DOHH2 (cell line): ENCODE results near the gene AGAP2.

ENCODE experiments used
- H3F3A ChIP-seq: fragments of 200-600 bp; sonication (generic), shearing (Covaris generic); 2 replicates; pipeline ENCODE4 v1.6.0; 2016; ENCODE audit warnings: antibody characterized with exemption, mild to moderate bottlenecking; ENCODE audit not compliant: control insufficient read depth, insufficient read depth
- H3K27ac ChIP-seq: fragments of 200-600 bp; sonication (generic); 2 replicates; pipeline ENCODE4 v1.5.1; 2014; ENCODE audit warnings: low read depth, mild to moderate bottlenecking, low read length, moderate library complexity
- H3K27me3 ChIP-seq: fragments of 200-600 bp; sonication (generic); 2 replicates; pipeline ENCODE4 v1.6.1; 2014; ENCODE audit warnings: mild to moderate bottlenecking, low read length, mixed read lengths; ENCODE audit not compliant: control insufficient read depth
- H3K36me3 ChIP-seq: fragments of 200-600 bp; sonication (generic); 2 replicates; pipeline ENCODE4 v1.6.1; 2014; ENCODE audit warnings: mild to moderate bottlenecking, low read length, moderate library complexity, mixed read lengths; ENCODE audit not compliant: control insufficient read depth
- H3K4me1 ChIP-seq: fragments of 200-600 bp; sonication (generic); 2 replicates; pipeline ENCODE4 v1.6.1; 2014; ENCODE audit warnings: mild to moderate bottlenecking, low read length, mixed read lengths; ENCODE audit not compliant: control insufficient read depth
- H3K4me2 ChIP-seq: fragments of 200-600 bp; sonication (generic); 2 replicates; pipeline ENCODE4 v1.6.0; 2014; ENCODE audit warnings: mild to moderate bottlenecking, low read length, moderate library complexity
- H3K4me3 ChIP-seq: fragments of 200-600 bp; sonication (generic); 2 replicates; pipeline ENCODE4 v1.5.1; 2014; ENCODE audit warnings: mild to moderate bottlenecking, low read length, mixed read lengths
- H3K79me2 ChIP-seq: fragments of 200-600 bp; sonication (generic); 2 replicates; pipeline ENCODE4 v1.6.1; 2014; ENCODE audit warnings: mild to moderate bottlenecking, low read length, mixed read lengths; ENCODE audit not compliant: control insufficient read depth
- H3K9me2 ChIP-seq: fragments of 200-600 bp; sonication (generic); replicated peaks from 2 replicates; pipeline ENCODE4 v1.6.1; 2014; ENCODE audit warnings: mild to moderate bottlenecking, low read length, mixed read lengths; ENCODE audit not compliant: control insufficient read depth
- H3K9me3 ChIP-seq: fragments of 200-600 bp; sonication (generic); 2 replicates; pipeline ENCODE4 v1.6.1; 2014; ENCODE audit warnings: antibody characterized with exemption, low read length, mixed read lengths; ENCODE audit not compliant: control insufficient read depth, insufficient read depth
- H4K20me1 ChIP-seq: fragments of 200-600 bp; sonication (generic); 2 replicates; pipeline ENCODE4 v1.6.0; 2014; ENCODE audit warnings: low read depth, mild to moderate bottlenecking, antibody characterized with exemption, low read length, moderate library complexity; ENCODE audit not compliant: control insufficient read depth, insufficient read depth
- EZH2phosphoT487 ChIP-seq: fragments of 200-600 bp; sonication (generic); IDR thresholded peaks from 2 replicates; pipeline ENCODE4 v1.6.1; 2017; ENCODE audit warnings: borderline replicate concordance, mild to moderate bottlenecking, antibody characterized with exemption, low read length, moderate library complexity, mixed read lengths
- TF ChIP-seq, protein P1 (sequence below): fragments of 200-600 bp; sonication (generic); IDR thresholded peaks from one replicate; pipeline ENCODE4 v1.5.1; 2014; ENCODE audit warnings: antibody characterized with exemption, mild to moderate bottlenecking, low read depth, low read length; ENCODE audit not compliant: poor library complexity, severe bottlenecking

Gene AGAP2

DNA sequence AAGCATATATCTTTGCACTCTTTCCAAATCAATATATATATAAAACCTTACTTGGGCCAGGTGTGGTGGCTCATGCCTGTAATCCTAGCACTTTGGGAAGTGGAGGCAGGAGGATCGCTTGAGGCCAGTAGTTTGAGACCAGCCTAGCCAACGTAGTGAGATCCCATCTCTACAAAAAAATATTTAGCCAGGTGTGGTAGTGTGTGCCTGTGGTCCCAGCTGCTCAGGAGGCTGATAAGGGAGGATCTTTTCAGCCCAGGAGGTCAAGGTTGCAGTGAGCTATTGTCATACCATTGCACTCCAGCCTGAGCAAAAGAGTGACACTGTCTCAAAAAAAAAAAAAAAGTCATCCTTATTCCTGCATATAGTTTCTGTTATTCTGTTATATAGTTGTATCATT is 30.2 kb downstream of the AGAP2 start:
- no peaks in the 10 kb centered on the region for H3K79me2 ChIP-seq
- no peaks in the 10 kb centered on the region for H3K9me2 ChIP-seq
- H3K27ac ChIP-seq: no peak overlapping the region
- no peak overlapping the region for H3K4me3 ChIP-seq
- no peak for TF ChIP-seq EZH2phosphoT487
- TF ChIP-seq, protein P1, sequence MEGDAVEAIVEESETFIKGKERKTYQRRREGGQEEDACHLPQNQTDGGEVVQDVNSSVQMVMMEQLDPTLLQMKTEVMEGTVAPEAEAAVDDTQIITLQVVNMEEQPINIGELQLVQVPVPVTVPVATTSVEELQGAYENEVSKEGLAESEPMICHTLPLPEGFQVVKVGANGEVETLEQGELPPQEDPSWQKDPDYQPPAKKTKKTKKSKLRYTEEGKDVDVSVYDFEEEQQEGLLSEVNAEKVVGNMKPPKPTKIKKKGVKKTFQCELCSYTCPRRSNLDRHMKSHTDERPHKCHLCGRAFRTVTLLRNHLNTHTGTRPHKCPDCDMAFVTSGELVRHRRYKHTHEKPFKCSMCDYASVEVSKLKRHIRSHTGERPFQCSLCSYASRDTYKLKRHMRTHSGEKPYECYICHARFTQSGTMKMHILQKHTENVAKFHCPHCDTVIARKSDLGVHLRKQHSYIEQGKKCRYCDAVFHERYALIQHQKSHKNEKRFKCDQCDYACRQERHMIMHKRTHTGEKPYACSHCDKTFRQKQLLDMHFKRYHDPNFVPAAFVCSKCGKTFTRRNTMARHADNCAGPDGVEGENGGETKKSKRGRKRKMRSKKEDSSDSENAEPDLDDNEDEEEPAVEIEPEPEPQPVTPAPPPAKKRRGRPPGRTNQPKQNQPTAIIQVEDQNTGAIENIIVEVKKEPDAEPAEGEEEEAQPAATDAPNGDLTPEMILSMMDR: no peak
- H3F3A ChIP-seq: 0 out of 2 replicates have a peak, but pooled peaks cover 2% of the 10 kb centered on the region
- H4K20me1 ChIP-seq: no peaks in the 10 kb centered on the region
- H3K4me2 ChIP-seq: no peak overlapping the region
- H3K4me1 ChIP-seq: no peaks in the 10 kb centered on the region
- peaks cover 29% of the 10 kb centered on the region for H3K36me3 ChIP-seq
- H3K9me3 ChIP-seq: peaks cover 8% of the 10 kb centered on the region; the same call in 1 of the 2 replicates
- no peaks in the 10 kb centered on the region for H3K27me3 ChIP-seq

DNA sequence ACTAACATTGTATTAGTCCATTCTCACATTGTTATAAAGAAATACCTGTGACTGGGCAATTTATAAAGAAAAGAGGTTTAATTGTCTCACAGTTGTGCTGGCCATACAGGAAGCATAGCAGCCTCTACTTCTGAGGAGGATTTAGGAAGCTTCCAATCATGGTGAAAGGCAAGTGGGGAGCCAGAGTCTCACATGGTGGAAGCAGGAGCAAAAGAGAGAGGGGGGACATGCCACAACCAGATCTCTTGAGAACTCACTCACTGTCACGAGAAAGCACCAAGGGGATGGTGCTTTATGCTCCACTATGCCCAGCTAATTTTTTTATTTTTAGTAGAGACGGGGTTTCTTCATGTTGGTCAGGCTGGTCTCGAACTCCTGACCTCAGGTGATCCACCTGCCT is 31.3 kb downstream of the AGAP2 start:
- Histone ChIP-seq H3K36me3 (peaks cover 39% of the 10 kb centered on the region), H3K4me3 (no peak overlapping the region), H3K4me1 (no peaks in the 10 kb centered on the region), H3K9me2 (no peaks in the 10 kb centered on the region), H3K27me3 (no peaks in the 10 kb centered on the region), H4K20me1 (no peaks in the 10 kb centered on the region), H3K27ac (no peak overlapping the region), H3K4me2 (no peak overlapping the region), H3F3A (0 out of 2 replicates have a peak, but pooled peaks cover 2% of the 10 kb centered on the region), H3K79me2 (no peaks in the 10 kb centered on the region), H3K9me3 (peaks cover 8% of the 10 kb centered on the region; the same call in 1 of the 2 replicates)
- TF ChIP-seq, protein P1: no peak
- TF ChIP-seq EZH2phosphoT487: no peak

DNA sequence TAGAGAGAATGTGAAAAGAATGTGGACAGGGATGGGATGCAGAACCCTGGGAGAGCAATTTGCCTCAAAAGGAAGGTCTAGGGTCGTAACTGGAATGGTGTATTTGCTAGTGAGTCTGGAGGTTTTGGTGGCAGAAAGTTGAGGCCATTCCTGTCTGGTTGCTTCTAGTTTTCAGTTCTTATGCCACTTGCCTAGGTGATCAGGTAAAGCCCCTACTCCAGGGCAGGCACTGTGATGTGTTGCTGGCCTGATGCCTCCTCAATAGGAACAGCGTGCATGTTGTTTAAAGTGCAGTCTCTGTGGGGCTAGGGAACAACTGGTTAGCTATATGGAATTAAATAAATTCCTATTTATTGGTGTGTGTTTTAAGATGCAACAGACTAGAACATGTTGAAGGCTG is 38.2 kb downstream of the AGAP2 start:
- Histone ChIP-seq H3K36me3 (peaks cover 52% of the 10 kb centered on the region), H3F3A (no peaks in the 10 kb centered on the region), H3K4me2 (no peak overlapping the region), H3K9me2 (no peaks in the 10 kb centered on the region), H3K27ac (no peak overlapping the region), H3K79me2 (no peaks in the 10 kb centered on the region), H3K9me3 (peaks cover 8% of the 10 kb centered on the region; the same call in 1 of the 2 replicates), H3K4me3 (no peak overlapping the region), H4K20me1 (no peaks in the 10 kb centered on the region), H3K4me1 (no peaks in the 10 kb centered on the region), H3K27me3 (no peaks in the 10 kb centered on the region)
- TF ChIP-seq, protein P1: no peak
- no peak for TF ChIP-seq EZH2phosphoT487

DNA sequence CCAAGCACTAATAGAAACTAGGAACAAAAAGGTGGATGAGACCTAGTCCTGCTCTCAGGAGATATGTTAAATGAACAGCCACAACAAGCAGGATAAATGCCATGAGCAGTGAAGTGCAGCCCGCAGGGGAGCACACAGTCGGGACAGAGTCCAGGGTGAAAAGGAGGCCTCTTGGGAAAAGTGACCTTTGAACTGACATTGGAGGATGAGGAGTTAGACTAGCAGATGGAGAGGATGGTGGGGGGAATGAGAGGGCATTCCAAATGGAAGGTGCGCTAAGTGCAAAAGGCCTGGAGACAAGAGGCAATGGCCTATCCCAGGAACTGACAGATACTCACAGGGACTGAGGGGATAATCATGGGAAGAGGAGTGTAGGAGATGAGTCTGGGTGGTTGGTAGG is 40.1 kb downstream of the AGAP2 start:
- H3K27me3 ChIP-seq: no peaks in the 10 kb centered on the region
- H3K4me2 ChIP-seq: no peak overlapping the region
- H3K36me3 ChIP-seq: peaks cover 42% of the 10 kb centered on the region
- H3F3A ChIP-seq: no peaks in the 10 kb centered on the region
- no peaks in the 10 kb centered on the region for H4K20me1 ChIP-seq
- H3K79me2 ChIP-seq: peaks cover 12% of the 10 kb centered on the region
- no peaks in the 10 kb centered on the region for H3K9me3 ChIP-seq
- no peak overlapping the region for H3K4me3 ChIP-seq
- TF ChIP-seq, protein P1: no peak
- no peak for TF ChIP-seq EZH2phosphoT487
- peaks cover 8% of the 10 kb centered on the region for H3K4me1 ChIP-seq
- H3K9me2 ChIP-seq: no peaks in the 10 kb centered on the region
- no peak overlapping the region for H3K27ac ChIP-seq
